Heart left ventricle (tissue), 13 donors: Measurements from ENCODE around the gene PRDM11.

ENCODE experiments used
- POLR2A ChIP-seq, 2 donors: fragments of 450-650 bp; IDR thresholded peaks; one replicate each; pipeline ENCODE4 v1.6.1; 2017; ENCODE audit warnings: antibody characterized with exemption in 2 of 2, mild to moderate bottlenecking in 2 of 2, moderate library complexity in 2 of 2
- TF ChIP-seq, protein P1 (sequence below), 12 donors: fragments of 200-600 bp; sonication (generic) in 4 of 12; IDR thresholded peaks; one replicate each; pipeline versions ENCODE4 v1.5.0 to v1.8.0; 2018 to 2022; ENCODE audit warnings: antibody characterized with exemption in 12 of 12, mild to moderate bottlenecking in 5 of 12
- donor health status: ischemic (EF 13 %, LVEDD 7.1; RV severe dilation, severe dysfunction).
- donor health status: DM: no; HTN: yes; CAD: no.
- donor health status: DM: no; HTN: no; CAD: no.
- donor health status: ischemic (EF 25% LVEDD 6.9; RV normal size, moderate dysfunction).
- donor health status: ischemic (EF 25% LVEDD 5.7; RV mildly dilated, moderate dysfunction).
- donor health status: ischemic (EF 35%, LVEDD 5.7; RV mildly dilated, moderate dysfunction).
- donor health status: nonischemic (EF 11% LVEDD 7.7; RV severe dilation, severe dysfunction).
- donor health status: DM: yes; HTN: yes; CAD: no.
- donor health status: PGD.
- donor health status: ischemic (EF 29% LVEDD 5.4; RV normal size, mild dysfunction).
- donor health status: nonischemic (EF 23%, LVEDD 6.1; RV moderate dilation, normal function).

DNA sequence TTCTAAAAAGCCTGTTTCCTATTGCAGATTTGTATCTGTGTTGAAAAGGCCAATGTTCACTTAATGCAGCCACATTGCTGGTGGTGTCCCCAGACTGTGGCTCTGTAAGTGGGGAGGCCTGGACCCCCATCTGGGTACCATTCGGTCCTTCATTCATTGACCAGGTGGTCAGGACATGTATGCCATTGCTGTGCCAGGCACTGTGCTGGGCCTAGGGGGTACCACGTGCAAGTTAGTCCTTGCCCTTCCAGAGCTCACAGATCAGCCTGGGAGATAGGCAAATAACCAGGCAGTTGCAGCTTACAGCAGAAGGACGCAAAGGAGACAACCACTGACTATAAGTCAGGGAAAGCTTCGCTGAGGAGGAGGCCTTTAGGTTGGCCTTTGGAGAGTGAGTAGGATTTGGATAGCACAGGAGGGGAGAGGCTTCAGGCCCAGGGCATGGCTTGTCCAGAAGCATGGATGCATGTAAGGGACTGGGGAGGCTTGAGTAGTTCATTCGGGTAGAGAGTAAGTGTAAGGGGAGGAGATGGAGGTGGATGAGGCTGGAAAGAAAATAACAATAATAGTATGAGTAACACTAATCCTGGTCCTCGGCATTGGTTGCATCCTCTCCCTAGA lies 5.0 kb downstream of the PRDM11 start:
- TF ChIP-seq, protein P1, sequence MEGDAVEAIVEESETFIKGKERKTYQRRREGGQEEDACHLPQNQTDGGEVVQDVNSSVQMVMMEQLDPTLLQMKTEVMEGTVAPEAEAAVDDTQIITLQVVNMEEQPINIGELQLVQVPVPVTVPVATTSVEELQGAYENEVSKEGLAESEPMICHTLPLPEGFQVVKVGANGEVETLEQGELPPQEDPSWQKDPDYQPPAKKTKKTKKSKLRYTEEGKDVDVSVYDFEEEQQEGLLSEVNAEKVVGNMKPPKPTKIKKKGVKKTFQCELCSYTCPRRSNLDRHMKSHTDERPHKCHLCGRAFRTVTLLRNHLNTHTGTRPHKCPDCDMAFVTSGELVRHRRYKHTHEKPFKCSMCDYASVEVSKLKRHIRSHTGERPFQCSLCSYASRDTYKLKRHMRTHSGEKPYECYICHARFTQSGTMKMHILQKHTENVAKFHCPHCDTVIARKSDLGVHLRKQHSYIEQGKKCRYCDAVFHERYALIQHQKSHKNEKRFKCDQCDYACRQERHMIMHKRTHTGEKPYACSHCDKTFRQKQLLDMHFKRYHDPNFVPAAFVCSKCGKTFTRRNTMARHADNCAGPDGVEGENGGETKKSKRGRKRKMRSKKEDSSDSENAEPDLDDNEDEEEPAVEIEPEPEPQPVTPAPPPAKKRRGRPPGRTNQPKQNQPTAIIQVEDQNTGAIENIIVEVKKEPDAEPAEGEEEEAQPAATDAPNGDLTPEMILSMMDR (IDR thresholded peaks at IDR 0.05): no peak
- no peak for TF ChIP-seq POLR2A (IDR thresholded peaks at IDR 0.05)
